ENCODE data around the gene PRX.

The PRX gene

GRCh38 chr19:40365613-40366401 lies 47.4 kb downstream of the PRX start:
- ATAC-seq (ENCODE audit: low read depth): peak; percentile 95
- H3K9me3 ChIP-seq (ENCODE audit: severe bottlenecking): no peaks in the 10 kb centered on the region
- no peaks in the 10 kb centered on the region for H3K27me3 ChIP-seq (ENCODE audit: insufficient read depth, poor library complexity, severe bottlenecking)
- H3K4me3 ChIP-seq (ENCODE audit: severe bottlenecking): peak overlapping the region; percentile 29
- H3K36me3 ChIP-seq (ENCODE audit: low read depth): peaks cover 14% of the 10 kb centered on the region
- TF ChIP-seq CTCF (IDR thresholded peaks at IDR 0.05; ENCODE audit: poor library complexity, severe bottlenecking): no peak
- no peaks in the 10 kb centered on the region for H3K4me1 ChIP-seq (ENCODE audit: insufficient read depth, poor library complexity, severe bottlenecking)
- no peak for DNase-seq (ENCODE audit: low spot score)
- H3K27ac ChIP-seq (ENCODE audit: poor library complexity, severe bottlenecking): no peak overlapping the region

GRCh38 chr19:40365010-40365409 lies 48.2 kb downstream of the PRX start:
- Histone ChIP-seq H3K4me1 (ENCODE audit: insufficient read depth, poor library complexity, severe bottlenecking) (no peaks in the 10 kb centered on the region), H3K27ac (ENCODE audit: poor library complexity, severe bottlenecking) (no peak overlapping the region)

GRCh38 chr19:40363069-40363468 lies 50.1 kb downstream of the PRX start:
- TF ChIP-seq CTCF (IDR thresholded peaks at IDR 0.05; ENCODE audit: poor library complexity, severe bottlenecking): no peak
- H3K9me3 ChIP-seq (ENCODE audit: severe bottlenecking): no peaks in the 10 kb centered on the region
- H3K27me3 ChIP-seq (ENCODE audit: insufficient read depth, poor library complexity, severe bottlenecking): no peaks in the 10 kb centered on the region
- no peak overlapping the region for H3K4me3 ChIP-seq (ENCODE audit: severe bottlenecking)
- no peaks in the 10 kb centered on the region for H3K4me1 ChIP-seq (ENCODE audit: insufficient read depth, poor library complexity, severe bottlenecking)
- DNase-seq (ENCODE audit: low spot score): no peak
- H3K36me3 ChIP-seq (ENCODE audit: low read depth): peaks cover 11% of the 10 kb centered on the region
- no peak overlapping the region for H3K27ac ChIP-seq (ENCODE audit: poor library complexity, severe bottlenecking)
- no peak for ATAC-seq (ENCODE audit: low read depth)

More at GRCh38 chr19:40365010-40365409, 48.2 kb downstream of the PRX start:
- no peak for TF ChIP-seq CTCF (IDR thresholded peaks at IDR 0.05; ENCODE audit: poor library complexity, severe bottlenecking)
- no peak for ATAC-seq (ENCODE audit: low read depth)
- Histone ChIP-seq H3K36me3 (ENCODE audit: low read depth) (peaks cover 14% of the 10 kb centered on the region), H3K9me3 (ENCODE audit: severe bottlenecking) (no peaks in the 10 kb centered on the region), H3K4me3 (ENCODE audit: severe bottlenecking) (no peak overlapping the region), H3K27me3 (ENCODE audit: insufficient read depth, poor library complexity, severe bottlenecking) (no peaks in the 10 kb centered on the region)
- no peak for DNase-seq (ENCODE audit: low spot score)

- no peak overlapping the region for H3K27ac ChIP-seq (ENCODE audit: poor library complexity, severe bottlenecking)
- ATAC-seq (ENCODE audit: low read depth) (no peak), DNase-seq (ENCODE audit: low spot score) (no peak)
- no peaks in the 10 kb centered on the region for H3K9me3 ChIP-seq (ENCODE audit: severe bottlenecking)
- H3K36me3 ChIP-seq (ENCODE audit: low read depth): peaks cover 9% of the 10 kb centered on the region; the same call in 1 of the 2 replicates
- no peaks in the 10 kb centered on the region for H3K4me1 ChIP-seq (ENCODE audit: insufficient read depth, poor library complexity, severe bottlenecking)
- TF ChIP-seq CTCF (IDR thresholded peaks at IDR 0.05; ENCODE audit: poor library complexity, severe bottlenecking): no peak
- H3K27me3 ChIP-seq (ENCODE audit: insufficient read depth, poor library complexity, severe bottlenecking): no peaks in the 10 kb centered on the region
- no peak overlapping the region for H3K4me3 ChIP-seq (ENCODE audit: severe bottlenecking)
These were observed 51.0 kb downstream of the PRX start for GRCh38 chr19:40362160-40362559.

GRCh38 chr19:40360708-40361241 lies 52.4 kb downstream of the PRX start:
- Histone ChIP-seq H3K4me1 (ENCODE audit: insufficient read depth, poor library complexity, severe bottlenecking) (no peaks in the 10 kb centered on the region), H3K4me3 (ENCODE audit: severe bottlenecking) (no peak overlapping the region), H3K9me3 (ENCODE audit: severe bottlenecking) (no peaks in the 10 kb centered on the region), H3K36me3 (ENCODE audit: low read depth) (no peaks in the 10 kb centered on the region), H3K27ac (ENCODE audit: poor library complexity, severe bottlenecking) (no peak overlapping the region), H3K27me3 (ENCODE audit: insufficient read depth, poor library complexity, severe bottlenecking) (no peaks in the 10 kb centered on the region)
- no peak for DNase-seq (ENCODE audit: low spot score)
- ATAC-seq (ENCODE audit: low read depth): no peak
- no peak for TF ChIP-seq CTCF (IDR thresholded peaks at IDR 0.05; ENCODE audit: poor library complexity, severe bottlenecking)
